HG02981 (cell line): ENCODE measurements around the gene F10.

Experiments used
- ATAC-seq: cut with Tn5 transposase; IDR thresholded peaks from one replicate; pipeline ENCODE4 v1.9.1; 2021; ENCODE audit warnings: mild to moderate bottlenecking, moderate library complexity; ENCODE audit not compliant: unreplicated experiment

The F10 gene

DNA sequence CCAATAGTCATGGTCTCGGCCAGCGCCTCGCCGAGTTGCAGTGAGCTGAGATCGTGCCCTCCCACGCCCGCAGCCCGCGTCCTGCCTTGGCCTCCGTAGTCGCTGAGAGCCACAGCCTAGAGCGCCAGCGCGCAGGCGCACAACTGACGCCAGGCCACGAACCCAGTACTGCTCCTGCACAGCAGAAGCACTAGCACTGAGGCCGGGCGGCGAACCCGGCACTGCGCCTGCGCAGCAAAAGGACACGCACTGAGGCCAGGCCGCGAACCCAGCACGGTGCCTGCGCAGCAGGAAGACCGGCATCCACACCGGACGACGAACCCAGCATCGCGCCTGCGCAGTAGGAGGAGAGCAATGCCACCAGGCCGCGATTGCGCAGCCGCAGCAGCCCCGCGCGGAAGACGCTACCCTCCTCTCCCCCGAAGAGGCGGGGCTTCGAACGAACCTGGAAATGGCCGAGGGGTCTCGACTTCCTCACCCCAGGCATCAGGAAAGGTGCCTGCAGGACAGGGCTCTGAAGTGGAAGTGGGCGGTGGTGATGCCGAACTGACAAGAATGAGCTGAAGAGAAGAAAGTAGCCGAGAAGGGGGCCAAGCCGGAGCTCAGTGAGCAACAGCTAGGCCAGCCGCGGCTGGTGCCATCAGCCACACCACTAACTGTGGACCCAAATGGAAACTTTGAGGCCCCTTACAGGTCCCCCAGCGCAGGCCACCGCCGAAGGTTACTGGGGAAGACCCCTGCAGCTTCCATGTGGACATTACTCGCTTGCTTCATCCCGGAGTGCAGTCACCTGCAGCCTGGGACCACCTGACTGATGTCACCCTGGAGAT, 7.5 kb downstream of the F10 start:
- ATAC-seq = no peak

DNA sequence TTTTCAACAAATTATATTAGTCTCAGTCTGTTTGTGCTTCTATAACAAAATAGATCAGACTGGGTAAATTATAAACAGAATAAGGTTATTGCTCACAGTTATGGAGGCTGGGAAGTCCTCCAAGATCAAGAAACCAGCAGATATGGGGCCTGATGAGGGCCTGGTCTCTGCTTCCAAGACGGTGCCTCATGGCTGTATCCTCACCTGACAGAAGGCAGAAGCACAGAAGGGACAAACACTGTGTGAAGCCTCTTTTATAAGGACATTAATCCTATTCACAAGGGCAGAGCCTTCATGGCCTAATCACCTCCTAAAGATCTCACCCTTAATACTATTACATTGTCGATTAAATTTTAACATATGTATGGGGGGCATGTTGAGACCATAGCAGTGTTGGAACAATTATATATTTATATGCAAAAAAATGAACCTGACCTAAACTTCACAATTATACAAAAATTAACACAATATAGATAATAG, 12.7 kb downstream of the F10 start:
- ATAC-seq = no peak

DNA sequence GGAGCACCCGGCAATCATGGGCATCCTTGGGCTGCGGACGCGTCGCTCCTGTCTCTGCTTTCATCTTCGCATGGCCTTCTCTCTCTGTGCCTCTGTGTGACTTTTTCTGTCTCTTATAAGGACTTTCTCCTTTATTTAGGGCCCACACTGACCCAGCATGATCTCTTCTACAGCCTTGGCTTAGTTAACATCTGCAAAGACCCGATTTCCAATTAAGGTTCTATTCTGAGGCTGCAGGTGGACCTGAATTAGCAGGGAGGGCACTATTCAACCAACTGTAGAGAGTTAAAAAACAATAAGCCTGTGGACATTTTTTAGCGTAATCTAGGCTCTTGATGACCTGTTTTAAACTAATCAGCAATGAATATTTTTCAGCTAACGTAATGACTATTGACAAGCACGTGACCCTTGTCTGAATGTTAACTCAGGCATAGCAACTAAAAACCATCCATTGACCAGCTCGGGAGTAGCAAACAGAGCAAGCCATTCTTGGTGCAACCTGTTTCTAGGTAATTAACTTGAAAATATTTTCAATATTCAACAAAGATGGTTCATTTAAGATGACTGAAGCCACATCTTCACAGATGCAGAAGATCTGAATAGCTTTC, 15.2 kb downstream of the F10 start:
- no peak for ATAC-seq

GRCh38 chr13:113138792-113139551, 16.4 kb downstream of the F10 start:
- no peak for ATAC-seq

- no peak for ATAC-seq
Measured at GRCh38 chr13:113139577-113139976, 17.0 kb downstream of the F10 start.

DNA sequence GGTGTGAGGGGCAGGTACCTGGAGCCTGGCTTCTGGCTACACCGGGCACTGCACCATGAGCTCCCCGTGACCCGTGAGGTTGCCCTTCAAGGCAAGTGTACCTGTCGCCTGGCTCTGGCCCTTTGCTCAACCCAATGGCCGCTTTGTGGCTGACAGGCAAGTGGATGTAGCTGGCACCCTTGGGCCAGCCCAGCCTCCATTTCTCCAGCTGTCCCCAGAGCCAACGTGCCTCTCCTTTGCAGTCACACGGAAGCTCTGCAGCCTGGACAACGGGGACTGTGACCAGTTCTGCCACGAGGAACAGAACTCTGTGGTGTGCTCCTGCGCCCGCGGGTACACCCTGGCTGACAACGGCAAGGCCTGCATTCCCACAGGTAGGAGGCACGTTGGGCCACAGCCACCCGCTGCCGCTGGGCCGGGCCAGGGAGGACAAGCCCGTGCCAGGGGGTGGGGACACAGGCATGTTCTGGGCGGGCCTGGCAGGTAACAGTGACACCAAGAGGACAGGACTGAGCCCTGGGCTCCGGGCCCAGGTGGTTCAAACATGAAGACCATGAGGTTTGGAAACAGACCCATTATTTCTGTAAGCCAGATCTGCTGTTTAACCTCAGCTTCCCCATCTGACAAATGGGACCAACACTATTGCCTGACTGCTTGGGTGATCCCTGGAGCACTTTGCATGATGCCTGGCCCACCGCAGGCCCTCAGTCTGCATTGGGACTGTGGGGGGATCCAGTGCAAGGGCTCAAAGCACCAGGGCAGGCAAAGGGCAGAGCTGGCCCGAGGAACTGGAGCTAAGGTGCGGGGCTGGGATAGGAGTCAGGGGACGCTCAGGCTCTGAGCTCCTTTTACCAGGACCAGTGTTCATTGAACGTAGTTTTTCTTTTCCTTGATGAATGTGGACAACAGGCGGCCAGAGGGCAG, 18.3 kb downstream of the F10 start:
- no peak for ATAC-seq

DNA sequence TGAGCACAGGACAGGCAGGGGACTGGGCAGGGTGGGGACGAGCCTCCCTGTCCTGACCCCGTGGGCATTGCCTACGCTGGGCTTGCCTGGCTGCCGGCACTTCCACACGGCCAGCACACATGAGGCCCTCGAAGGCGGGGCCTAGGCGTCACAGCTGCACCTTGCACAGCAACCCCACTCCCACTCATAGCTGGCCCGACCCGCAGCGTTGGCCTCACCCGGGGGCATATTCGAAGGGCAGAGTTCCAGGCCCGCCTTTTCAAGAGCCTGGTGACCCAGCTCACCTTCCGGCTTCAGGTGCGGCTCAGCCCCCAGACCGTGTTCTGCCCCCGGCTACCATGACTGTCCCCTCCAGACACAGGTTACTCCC, 19.0 kb downstream of the F10 start:
- no peak for ATAC-seq

- no peak for ATAC-seq
Measured at GRCh38 chr13:113142876-113143275, 20.3 kb downstream of the F10 start.

DNA sequence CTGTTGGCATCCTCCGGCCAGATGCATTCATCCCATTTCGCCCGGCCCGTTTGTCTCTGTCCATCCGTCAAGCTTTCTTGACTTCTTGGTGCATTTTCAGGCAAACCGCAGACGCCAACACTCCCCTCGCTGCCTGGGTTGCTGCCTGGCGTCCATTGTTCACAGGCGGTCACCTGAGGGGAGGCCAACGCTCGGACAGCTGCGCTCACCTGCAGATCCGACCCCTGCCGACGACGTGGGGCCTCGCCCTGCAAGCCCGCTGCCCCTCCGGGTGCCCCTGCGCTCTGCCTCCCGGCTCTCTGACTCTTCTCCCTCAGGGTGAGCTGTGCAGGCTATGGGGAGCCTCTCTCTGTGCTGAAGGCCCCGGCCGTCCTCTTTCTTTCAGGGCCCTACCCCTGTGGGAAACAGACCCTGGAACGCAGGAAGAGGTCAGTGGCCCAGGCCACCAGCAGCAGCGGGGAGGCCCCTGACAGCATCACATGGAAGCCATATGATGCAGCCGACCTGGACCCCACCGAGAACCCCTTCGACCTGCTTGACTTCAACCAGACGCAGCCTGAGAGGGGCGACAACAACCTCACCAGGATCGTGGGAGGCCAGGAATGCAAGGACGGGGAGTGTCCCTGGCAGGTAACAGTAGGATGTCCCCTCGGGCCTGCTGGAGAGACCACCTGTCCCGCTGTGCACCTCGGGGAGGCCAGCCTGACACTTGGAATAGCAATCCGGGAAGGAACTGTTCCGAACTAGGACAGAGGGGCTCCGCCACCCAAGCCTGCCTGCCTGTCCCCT, 21.1 kb downstream of the F10 start:
- ATAC-seq = no peak

- no peak for ATAC-seq
Measured at GRCh38 chr13:113144255-113144629, 21.6 kb downstream of the F10 start.

GRCh38 chr13:113145496-113145895, 22.9 kb downstream of the F10 start:
- ATAC-seq = no peak

GRCh38 chr13:113145911-113146598, 23.5 kb downstream of the F10 start:
- no peak for ATAC-seq

- no peak for ATAC-seq
Measured at GRCh38 chr13:113146750-113147149, 24.2 kb downstream of the F10 start.

GRCh38 chr13:113147206-113147605, 24.6 kb downstream of the F10 start:
- ATAC-seq = no peak

DNA sequence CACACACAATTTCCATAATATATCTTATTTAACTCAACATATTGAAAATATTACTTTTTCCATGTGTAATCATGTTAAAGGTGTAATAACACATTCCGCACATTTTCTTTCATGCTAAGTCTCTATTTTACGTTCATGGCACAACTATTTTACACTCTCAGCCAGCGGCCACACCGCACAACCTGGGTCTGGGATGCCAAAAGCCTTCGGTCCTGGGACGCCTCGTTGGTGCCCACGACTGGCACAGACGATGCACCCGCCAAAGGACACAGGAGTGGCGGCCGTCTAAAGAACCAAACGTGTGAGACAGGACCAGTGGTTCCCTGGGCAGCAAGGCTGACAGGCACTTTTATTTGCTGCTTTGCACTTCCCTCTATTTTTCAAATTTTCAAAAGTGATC, 25.8 kb downstream of the F10 start:
- no peak for ATAC-seq

DNA sequence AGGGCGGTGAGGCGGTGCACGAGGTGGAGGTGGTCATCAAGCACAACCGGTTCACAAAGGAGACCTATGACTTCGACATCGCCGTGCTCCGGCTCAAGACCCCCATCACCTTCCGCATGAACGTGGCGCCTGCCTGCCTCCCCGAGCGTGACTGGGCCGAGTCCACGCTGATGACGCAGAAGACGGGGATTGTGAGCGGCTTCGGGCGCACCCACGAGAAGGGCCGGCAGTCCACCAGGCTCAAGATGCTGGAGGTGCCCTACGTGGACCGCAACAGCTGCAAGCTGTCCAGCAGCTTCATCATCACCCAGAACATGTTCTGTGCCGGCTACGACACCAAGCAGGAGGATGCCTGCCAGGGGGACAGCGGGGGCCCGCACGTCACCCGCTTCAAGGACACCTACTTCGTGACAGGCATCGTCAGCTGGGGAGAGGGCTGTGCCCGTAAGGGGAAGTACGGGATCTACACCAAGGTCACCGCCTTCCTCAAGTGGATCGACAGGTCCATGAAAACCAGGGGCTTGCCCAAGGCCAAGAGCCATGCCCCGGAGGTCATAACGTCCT, 26.4 kb downstream of the F10 start:
- no peak for ATAC-seq

- ATAC-seq = no peak
Measured at GRCh38 chr13:113149711-113150549, 27.3 kb downstream of the F10 start.
